Heart left ventricle (tissue), 13 donors: ENCODE data around the gene DCUN1D2.

Experiments used
- CTCF ChIP-seq, 12 donors: fragments of 200-600 bp; sonication (generic) in 4 of 12; IDR thresholded peaks; one replicate each; pipeline versions ENCODE4 v1.5.0 to v1.8.0; 2018 to 2022; ENCODE audit warnings: antibody characterized with exemption in 12 of 12, mild to moderate bottlenecking in 5 of 12
- POLR2A ChIP-seq, 2 donors: fragments of 450-650 bp; IDR thresholded peaks; one replicate each; pipeline ENCODE4 v1.6.1; 2017; ENCODE audit warnings: antibody characterized with exemption in 2 of 2, mild to moderate bottlenecking in 2 of 2, moderate library complexity in 2 of 2
- donor health status: ischemic (EF 13 %, LVEDD 7.1; RV severe dilation, severe dysfunction).
- donor health status: DM: no; HTN: yes; CAD: no.
- donor health status: DM: no; HTN: no; CAD: no.
- donor health status: ischemic (EF 25% LVEDD 6.9; RV normal size, moderate dysfunction).
- donor health status: ischemic (EF 25% LVEDD 5.7; RV mildly dilated, moderate dysfunction).
- donor health status: ischemic (EF 35%, LVEDD 5.7; RV mildly dilated, moderate dysfunction).
- donor health status: nonischemic (EF 11% LVEDD 7.7; RV severe dilation, severe dysfunction).
- donor health status: DM: yes; HTN: yes; CAD: no.
- donor health status: PGD.
- donor health status: ischemic (EF 29% LVEDD 5.4; RV normal size, mild dysfunction).
- donor health status: nonischemic (EF 23%, LVEDD 6.1; RV moderate dilation, normal function).

GRCh38 chr13:113428469-113428865 lies 62.0 kb downstream of the DCUN1D2 start:
- TF ChIP-seq CTCF (IDR thresholded peaks at IDR 0.05) (no peak), POLR2A (IDR thresholded peaks at IDR 0.05) (no peak)
